ENCODE results near the gene CKB.
A peak's percentile ranks its signal among the peaks of the same experiment; 100 is the strongest.

The CKB gene

GRCh38 chr14:103509864-103510723 is 12.5 kb downstream of the CKB start:
- TF ChIP-seq CTCF (IDR thresholded peaks at IDR 0.05; ENCODE audit: extremely low read depth, insufficient read depth, missing control alignments) = no peak

GRCh38 chr14:103508521-103509329 is 13.9 kb downstream of the CKB start:
- no peak for TF ChIP-seq CTCF (IDR thresholded peaks at IDR 0.05; ENCODE audit: extremely low read depth, insufficient read depth, missing control alignments)
- peak; percentile 6 for DNase-seq (ENCODE audit: low spot score)
- in situ Hi-C loops (cut with MboI; ENCODE audit: low pct_unique_long_range_greater_than_20kb, low sequenced_read_pairs, unreplicated experiment) = loop anchor here (10.0 kb wide), 1 partner anchor 46 kb away; no protein-coding TSS in a partner anchor

More at GRCh38 chr14:103509864-103510723, 12.5 kb downstream of the CKB start:
- DNase-seq (ENCODE audit: low spot score) = peak; percentile 7
- in situ Hi-C loops (cut with MboI; ENCODE audit: low pct_unique_long_range_greater_than_20kb, low sequenced_read_pairs, unreplicated experiment) = loop anchor here (10.0 kb wide), 1 partner anchor 45 kb away; no protein-coding TSS in a partner anchor

GRCh38 chr14:103507751-103508150 is 14.9 kb downstream of the CKB start:
- peak; percentile 4 for DNase-seq (ENCODE audit: low spot score)
- no peak for TF ChIP-seq CTCF (IDR thresholded peaks at IDR 0.05; ENCODE audit: extremely low read depth, insufficient read depth, missing control alignments)
- in situ Hi-C loops (cut with MboI; ENCODE audit: low pct_unique_long_range_greater_than_20kb, low sequenced_read_pairs, unreplicated experiment) = loop anchor here (10.0 kb wide), 1 partner anchor 47 kb away; no protein-coding TSS in a partner anchor

- in situ Hi-C loops (cut with MboI; ENCODE audit: low pct_unique_long_range_greater_than_20kb, low sequenced_read_pairs, unreplicated experiment) = loop anchor here (10.0 kb wide), 1 partner anchor 50 kb away; no protein-coding TSS in a partner anchor
- no peak for TF ChIP-seq CTCF (IDR thresholded peaks at IDR 0.05; ENCODE audit: extremely low read depth, insufficient read depth, missing control alignments)
- DNase-seq (ENCODE audit: low spot score) = peak; percentile 7
Measured at GRCh38 chr14:103504991-103505565, 17.6 kb downstream of the CKB start.

GRCh38 chr14:103503296-103503695 is 19.3 kb downstream of the CKB start:
- DNase-seq (ENCODE audit: low spot score) = peak; percentile 5
- no peak for TF ChIP-seq CTCF (IDR thresholded peaks at IDR 0.05; ENCODE audit: extremely low read depth, insufficient read depth, missing control alignments)
- in situ Hi-C loops (cut with MboI; ENCODE audit: low pct_unique_long_range_greater_than_20kb, low sequenced_read_pairs, unreplicated experiment) = loop anchor here (10.0 kb wide), 1 partner anchor 52 kb away; no protein-coding TSS in a partner anchor

- in situ Hi-C loops (cut with MboI; ENCODE audit: low pct_unique_long_range_greater_than_20kb, low sequenced_read_pairs, unreplicated experiment) = loop anchor here (10.0 kb wide), 1 partner anchor 52 kb away; no protein-coding TSS in a partner anchor
- TF ChIP-seq CTCF (IDR thresholded peaks at IDR 0.05; ENCODE audit: extremely low read depth, insufficient read depth, missing control alignments) = no peak
- no peak for DNase-seq (ENCODE audit: low spot score)
Measured at GRCh38 chr14:103502877-103503276, 19.8 kb downstream of the CKB start.

Data from GM13977 (cell line).